Neural cell (in vitro differentiated cells): Measurements from ENCODE around the gene NR5A2. TPM values are rescaled to one million over a fixed set of nuclear protein-coding genes. Genes with fewer than 3 reads are reported as not detected.

ENCODE experiments used
- H2AFZ ChIP-seq: fragments of 200-600, 300-800 bp; sonication (generic), shearing (Covaris generic); 2 replicates; pipeline ENCODE4 v1.6.0; 2014; ENCODE audit warnings: low read depth, mild to moderate bottlenecking, antibody characterized with exemption, low read length, moderate library complexity
- H3F3A ChIP-seq: fragments of 200-600 bp; shearing (Covaris generic); 2 replicates; pipeline ENCODE4 v1.6.1; 2016; ENCODE audit warnings: mild to moderate bottlenecking, moderate library complexity, mixed read lengths, antibody characterized with exemption, low read length; ENCODE audit not compliant: insufficient read depth, poor library complexity, severe bottlenecking
- H3K27ac ChIP-seq: fragments of 200-600, 300-800 bp; sonication (generic), shearing (Covaris generic); 2 replicates; pipeline ENCODE4 v1.5.1; 2014; ENCODE audit warnings: mild to moderate bottlenecking, low read length, moderate library complexity
- H3K27me3 ChIP-seq: fragments of 300-800, 200-600 bp; sonication (generic), shearing (Covaris generic); 2 replicates; pipeline ENCODE4 v1.6.0; 2014; ENCODE audit warnings: mild to moderate bottlenecking, low read depth, low read length, moderate library complexity; ENCODE audit not compliant: insufficient read depth
- H3K36me3 ChIP-seq: fragments of 300-800, 200-600 bp; sonication (generic), shearing (Covaris generic); 2 replicates; pipeline ENCODE4 v1.5.1; 2014; ENCODE audit warnings: mild to moderate bottlenecking, antibody characterized with exemption, low read length, moderate library complexity; ENCODE audit not compliant: insufficient read depth
- H3K4me2 ChIP-seq: fragments of 300-800, 200-600 bp; sonication (generic), shearing (Covaris generic); 2 replicates; pipeline ENCODE4 v1.6.0; 2014; ENCODE audit warnings: mild to moderate bottlenecking, low read length
- H3K4me3 ChIP-seq: fragments of 300-800, 200-600 bp; sonication (generic), shearing (Covaris generic); 2 replicates; pipeline ENCODE4 v1.5.1; 2014; ENCODE audit warnings: mild to moderate bottlenecking, low read length, moderate library complexity
- H3K79me2 ChIP-seq: fragments of 200-600 bp; shearing (Covaris generic); replicated peaks from 2 replicates; pipeline ENCODE4 v1.6.0; 2014; ENCODE audit warnings: mild to moderate bottlenecking, low read length, moderate library complexity; ENCODE audit not compliant: insufficient read depth
- H3K9ac ChIP-seq: fragments of 300-800, 200-600 bp; sonication (generic), shearing (Covaris generic); 2 replicates; pipeline ENCODE4 v1.6.1; 2016; ENCODE audit warnings: mild to moderate bottlenecking, low read length, mixed read lengths
- H3K9me2 ChIP-seq: fragments of 200-600 bp; shearing (Covaris generic); 2 replicates; pipeline ENCODE4 v1.6.1; 2016; ENCODE audit warnings: mild to moderate bottlenecking, low read length, mixed read lengths; ENCODE audit not compliant: insufficient read depth
- H3K9me3 ChIP-seq: fragments of 200-600, 300-800 bp; sonication (generic), shearing (Covaris generic); 2 replicates; pipeline ENCODE4 v1.6.1; 2016; ENCODE audit warnings: mild to moderate bottlenecking, mixed run types, low read length, moderate library complexity, mixed read lengths
- H4K20me1 ChIP-seq: fragments of 200-600 bp; shearing (Covaris generic); 2 replicates; pipeline ENCODE4 v1.6.1; 2016; ENCODE audit warnings: mild to moderate bottlenecking, mixed run types; ENCODE audit not compliant: insufficient read depth
- EP300 ChIP-seq: fragments of 450-650 bp; conservative IDR thresholded peaks from 2 replicates; pipeline ENCODE4 v1.6.1; 2014; ENCODE audit warnings: antibody characterized with exemption, mild to moderate bottlenecking, moderate library complexity; ENCODE audit not compliant: poor library complexity, severe bottlenecking
- EZH2 ChIP-seq: fragments of 200-600, 300-800 bp; shearing (Covaris generic), sonication (generic); IDR thresholded peaks from 2 replicates; pipeline ENCODE4 v1.6.1; 2014; ENCODE audit warnings: antibody characterized with exemption, low read length, borderline replicate concordance, mild to moderate bottlenecking; ENCODE audit not compliant: insufficient read depth, poor library complexity, severe bottlenecking
- MXI1 ChIP-seq: fragments of 450-650 bp; conservative IDR thresholded peaks from 2 replicates; pipeline ENCODE4 v1.6.1; 2014; ENCODE audit warnings: antibody characterized with exemption, mild to moderate bottlenecking; ENCODE audit not compliant: poor library complexity, severe bottlenecking
- POLR2AphosphoS5 ChIP-seq: IDR thresholded peaks from 2 replicates; pipeline ENCODE4 v1.6.1; 2012
- RAD21 ChIP-seq: fragments of 450-650 bp; conservative IDR thresholded peaks from 2 replicates; pipeline ENCODE4 v1.6.1; 2014; ENCODE audit warnings: antibody characterized with exemption, mild to moderate bottlenecking, moderate library complexity
- SMC3 ChIP-seq: fragments of 450-650 bp; conservative IDR thresholded peaks from 2 replicates; pipeline ENCODE4 v1.6.1; 2014; ENCODE audit warnings: antibody characterized with exemption, mild to moderate bottlenecking, moderate library complexity; ENCODE audit not compliant: poor library complexity
- TAF1 ChIP-seq: IDR thresholded peaks from 2 replicates; pipeline ENCODE4 v1.6.1; 2012; ENCODE audit warnings: low read depth
- polyA plus RNA-seq: library from polyadenylated mRNA; depleted of rRNA; stranded (reverse); fragments of >200 nt; gene quantifications from 2 replicates; pipeline ENCODE4 v1.2.3, GENCODE V29; 2014
- TF ChIP-seq, protein P1 (sequence below): fragments of 450-650 bp; IDR thresholded peaks from 2 replicates; pipeline ENCODE4 v1.5.1; 2014; ENCODE audit warnings: antibody characterized with exemption, mild to moderate bottlenecking, moderate library complexity; ENCODE audit not compliant: poor library complexity, severe bottlenecking
- TF ChIP-seq, protein P2 (sequence below): IDR thresholded peaks from 2 replicates; pipeline ENCODE4 v1.6.1; 2012; ENCODE audit warnings: borderline replicate concordance

NR5A2 gene
- polyA plus RNA-seq, 1 donor from 2014 or later, result not detected

DNA sequence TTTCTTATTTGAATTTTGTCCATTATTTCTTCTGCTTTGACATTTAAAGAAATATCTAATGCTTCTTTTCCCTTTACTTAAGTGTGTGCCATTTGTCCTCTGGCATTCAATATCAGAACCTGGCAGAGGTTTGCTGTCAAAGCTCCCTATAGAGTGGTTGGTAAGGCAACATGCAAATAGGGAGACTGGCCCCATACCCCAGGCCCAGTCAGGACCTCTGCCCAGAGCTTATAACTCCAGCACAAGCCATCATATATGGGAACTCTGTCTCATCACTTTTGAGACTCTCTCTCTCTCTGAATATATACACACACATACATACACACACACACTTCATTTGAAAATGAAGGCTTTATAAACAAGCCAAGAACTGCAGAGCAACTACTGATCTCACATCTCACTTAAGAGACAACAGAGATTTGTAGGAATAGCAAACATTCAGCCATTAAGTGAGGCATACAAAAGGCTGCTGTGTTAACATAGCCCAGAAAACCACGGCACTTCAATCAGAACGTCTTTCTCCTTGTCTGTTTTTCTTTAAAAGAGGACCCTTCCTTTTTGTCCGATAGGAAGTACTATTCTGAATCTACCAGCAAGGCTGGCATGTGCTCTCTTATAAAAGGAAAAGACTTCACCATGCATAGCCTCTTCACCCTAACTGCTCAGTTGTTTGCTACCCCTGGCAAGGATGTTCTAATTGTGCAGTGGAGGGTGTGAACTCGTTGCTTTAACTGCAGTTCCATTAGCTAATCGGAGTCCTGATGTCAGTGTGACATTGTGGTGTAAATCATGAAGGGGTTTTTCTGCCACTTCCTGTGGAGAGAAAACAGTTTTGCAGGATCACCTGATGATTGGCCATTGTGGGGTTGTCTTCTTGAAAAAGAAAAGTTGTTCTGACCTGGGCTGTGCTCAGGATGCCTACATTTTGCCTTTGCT is 101.7 kb downstream of the NR5A2 start (continued):
- no peak for TF ChIP-seq EZH2

DNA sequence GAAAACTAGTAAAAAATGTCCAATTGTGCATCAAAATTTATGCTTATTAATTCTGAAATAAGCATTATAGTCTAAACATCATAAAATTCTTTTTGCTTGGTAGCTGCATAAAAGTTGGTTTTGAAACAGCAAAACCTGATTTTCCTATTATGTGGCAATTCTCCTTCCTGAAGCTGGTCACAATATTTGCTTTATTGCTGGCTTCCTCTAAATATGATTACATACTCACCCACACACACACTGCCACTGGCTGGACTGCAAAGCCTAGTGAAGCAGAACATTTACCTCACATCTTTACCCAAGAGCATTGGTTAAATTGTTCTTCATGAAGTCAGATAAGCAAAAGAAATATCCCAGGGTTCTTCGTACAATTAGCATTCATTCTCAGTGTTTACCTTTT is 103.0 kb downstream of the NR5A2 start:
- Histone ChIP-seq H4K20me1 (no peaks in the 10 kb centered on the region), H3K79me2 (no peaks in the 10 kb centered on the region), H3K36me3 (no peaks in the 10 kb centered on the region), H3K9ac (no peak overlapping the region), H3K9me3 (no peaks in the 10 kb centered on the region), H3K9me2 (no peaks in the 10 kb centered on the region), H3K4me3 (no peak overlapping the region), H3K27me3 (no peaks in the 10 kb centered on the region), H2AFZ (no peak overlapping the region), H3K4me2 (no peak overlapping the region), H3K27ac (no peak overlapping the region), H3F3A (no peaks in the 10 kb centered on the region)
- no peak for TF ChIP-seq POLR2AphosphoS5
- TF ChIP-seq, protein P1, sequence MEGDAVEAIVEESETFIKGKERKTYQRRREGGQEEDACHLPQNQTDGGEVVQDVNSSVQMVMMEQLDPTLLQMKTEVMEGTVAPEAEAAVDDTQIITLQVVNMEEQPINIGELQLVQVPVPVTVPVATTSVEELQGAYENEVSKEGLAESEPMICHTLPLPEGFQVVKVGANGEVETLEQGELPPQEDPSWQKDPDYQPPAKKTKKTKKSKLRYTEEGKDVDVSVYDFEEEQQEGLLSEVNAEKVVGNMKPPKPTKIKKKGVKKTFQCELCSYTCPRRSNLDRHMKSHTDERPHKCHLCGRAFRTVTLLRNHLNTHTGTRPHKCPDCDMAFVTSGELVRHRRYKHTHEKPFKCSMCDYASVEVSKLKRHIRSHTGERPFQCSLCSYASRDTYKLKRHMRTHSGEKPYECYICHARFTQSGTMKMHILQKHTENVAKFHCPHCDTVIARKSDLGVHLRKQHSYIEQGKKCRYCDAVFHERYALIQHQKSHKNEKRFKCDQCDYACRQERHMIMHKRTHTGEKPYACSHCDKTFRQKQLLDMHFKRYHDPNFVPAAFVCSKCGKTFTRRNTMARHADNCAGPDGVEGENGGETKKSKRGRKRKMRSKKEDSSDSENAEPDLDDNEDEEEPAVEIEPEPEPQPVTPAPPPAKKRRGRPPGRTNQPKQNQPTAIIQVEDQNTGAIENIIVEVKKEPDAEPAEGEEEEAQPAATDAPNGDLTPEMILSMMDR, result no peak

DNA sequence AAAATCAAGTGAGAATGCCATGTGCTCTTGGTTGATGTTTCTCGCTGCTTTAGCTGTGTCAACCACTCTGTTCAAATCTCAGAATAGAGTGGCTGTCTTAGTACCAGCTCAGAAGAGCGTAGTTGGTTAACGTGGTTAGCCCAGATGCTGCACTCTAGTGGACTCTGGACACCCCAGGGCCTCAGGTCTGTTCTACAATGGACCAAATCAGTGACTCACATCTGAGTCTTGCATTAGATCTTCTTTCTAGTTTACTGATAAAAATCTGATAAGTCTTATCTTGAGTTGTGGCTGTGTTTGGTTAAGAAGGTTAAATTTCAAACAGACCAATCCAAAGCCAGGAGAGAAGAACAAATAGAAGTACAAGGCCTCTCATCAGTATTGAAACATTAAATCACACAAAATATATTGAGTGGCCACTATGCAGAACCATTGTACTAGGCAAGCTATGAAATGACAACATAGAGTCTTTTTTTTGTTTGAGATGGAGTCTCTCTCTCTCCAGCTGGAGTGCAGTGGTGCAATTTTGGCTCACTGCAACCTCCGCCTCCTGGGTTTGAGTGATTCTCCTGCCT is 104.1 kb downstream of the NR5A2 start:
- H3K9me2 ChIP-seq, result no peaks in the 10 kb centered on the region
- H3K9ac ChIP-seq, result no peak overlapping the region
- TF ChIP-seq, protein P2, sequence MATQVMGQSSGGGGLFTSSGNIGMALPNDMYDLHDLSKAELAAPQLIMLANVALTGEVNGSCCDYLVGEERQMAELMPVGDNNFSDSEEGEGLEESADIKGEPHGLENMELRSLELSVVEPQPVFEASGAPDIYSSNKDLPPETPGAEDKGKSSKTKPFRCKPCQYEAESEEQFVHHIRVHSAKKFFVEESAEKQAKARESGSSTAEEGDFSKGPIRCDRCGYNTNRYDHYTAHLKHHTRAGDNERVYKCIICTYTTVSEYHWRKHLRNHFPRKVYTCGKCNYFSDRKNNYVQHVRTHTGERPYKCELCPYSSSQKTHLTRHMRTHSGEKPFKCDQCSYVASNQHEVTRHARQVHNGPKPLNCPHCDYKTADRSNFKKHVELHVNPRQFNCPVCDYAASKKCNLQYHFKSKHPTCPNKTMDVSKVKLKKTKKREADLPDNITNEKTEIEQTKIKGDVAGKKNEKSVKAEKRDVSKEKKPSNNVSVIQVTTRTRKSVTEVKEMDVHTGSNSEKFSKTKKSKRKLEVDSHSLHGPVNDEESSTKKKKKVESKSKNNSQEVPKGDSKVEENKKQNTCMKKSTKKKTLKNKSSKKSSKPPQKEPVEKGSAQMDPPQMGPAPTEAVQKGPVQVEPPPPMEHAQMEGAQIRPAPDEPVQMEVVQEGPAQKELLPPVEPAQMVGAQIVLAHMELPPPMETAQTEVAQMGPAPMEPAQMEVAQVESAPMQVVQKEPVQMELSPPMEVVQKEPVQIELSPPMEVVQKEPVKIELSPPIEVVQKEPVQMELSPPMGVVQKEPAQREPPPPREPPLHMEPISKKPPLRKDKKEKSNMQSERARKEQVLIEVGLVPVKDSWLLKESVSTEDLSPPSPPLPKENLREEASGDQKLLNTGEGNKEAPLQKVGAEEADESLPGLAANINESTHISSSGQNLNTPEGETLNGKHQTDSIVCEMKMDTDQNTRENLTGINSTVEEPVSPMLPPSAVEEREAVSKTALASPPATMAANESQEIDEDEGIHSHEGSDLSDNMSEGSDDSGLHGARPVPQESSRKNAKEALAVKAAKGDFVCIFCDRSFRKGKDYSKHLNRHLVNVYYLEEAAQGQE, result no peak
- no peak for TF ChIP-seq SMC3
- no peak for TF ChIP-seq EP300
- no peak for TF ChIP-seq EZH2
- no peak for TF ChIP-seq MXI1
- TF ChIP-seq, protein P1, result no peak
- no peak for TF ChIP-seq RAD21
- no peak for TF ChIP-seq POLR2AphosphoS5
- no peak for TF ChIP-seq TAF1
- H3K4me2 ChIP-seq, result no peak overlapping the region
- H3K36me3 ChIP-seq, result no peaks in the 10 kb centered on the region
- no peaks in the 10 kb centered on the region for H4K20me1 ChIP-seq
- no peaks in the 10 kb centered on the region for H3F3A ChIP-seq
- H3K9me3 ChIP-seq, result no peaks in the 10 kb centered on the region
- no peaks in the 10 kb centered on the region for H3K27me3 ChIP-seq
- no peak overlapping the region for H3K4me3 ChIP-seq
- H2AFZ ChIP-seq, result no peak overlapping the region
- no peak overlapping the region for H3K27ac ChIP-seq
- H3K79me2 ChIP-seq, result no peaks in the 10 kb centered on the region
